HUES64 (cell line): ENCODE results near the gene MGAT3.

Experiments
- H3K27ac ChIP-seq: 2 replicates; pipeline ENCODE4 v1.7.0; 2013; ENCODE audit warnings: low read depth, low read length, inconsistent platforms
- H3K27me3 ChIP-seq: 2 replicates; pipeline ENCODE4 v1.6.1; 2013; ENCODE audit warnings: mild to moderate bottlenecking, low read length; ENCODE audit not compliant: insufficient read depth
- H3K36me3 ChIP-seq: 2 replicates; pipeline ENCODE4 v1.6.1; 2013; ENCODE audit warnings: mild to moderate bottlenecking, low read length; ENCODE audit not compliant: insufficient read depth
- H3K4me1 ChIP-seq: 2 replicates; pipeline ENCODE4 v1.6.1; 2013; ENCODE audit warnings: mild to moderate bottlenecking, low read length, moderate library complexity; ENCODE audit not compliant: insufficient read depth
- H3K4me3 ChIP-seq: 2 replicates; pipeline ENCODE4 v1.5.1; 2013; ENCODE audit warnings: mild to moderate bottlenecking, low read length, moderate library complexity
- H3K9ac ChIP-seq: 2 replicates; pipeline ENCODE4 v1.6.1; 2013; ENCODE audit warnings: mild to moderate bottlenecking, low read depth, low read length
- H3K9me3 ChIP-seq: 2 replicates; pipeline ENCODE4 v1.6.1; 2013; ENCODE audit warnings: low read depth, low read length; ENCODE audit not compliant: insufficient read depth
- WGBS: fragments of 150-250, 120-280 bp; methylation state at CpG from one replicate; pipeline ENCODE4 v1.1.7; 2013; ENCODE audit warnings: missing lambda C conversion rate; 5-methylcytosine and 5-hydroxymethylcytosine counted together

The MGAT3 gene

GRCh38 chr22:39437791-39438704 is 18.8 kb upstream of the MGAT3 start:
- no peak overlapping the region for H3K27ac ChIP-seq
- WGBS: 65% methylated on average over 16 of the region's 16 CpGs

GRCh38 chr22:39439170-39439569 is 17.6 kb upstream of the MGAT3 start:
- Histone ChIP-seq H3K9me3 (no peaks in the 10 kb centered on the region), H3K36me3 (no peaks in the 10 kb centered on the region), H3K27me3 (peaks cover 4% of the 10 kb centered on the region), H3K4me3 (no peak overlapping the region), H3K4me1 (no peaks in the 10 kb centered on the region), H3K9ac (no peak overlapping the region), H3K27ac (no peak overlapping the region)
- 93% methylated on average over 8 of the region's 8 CpGs for WGBS

More at GRCh38 chr22:39437791-39438704, 18.8 kb upstream of the MGAT3 start:
- Histone ChIP-seq H3K27me3 (peaks cover 4% of the 10 kb centered on the region), H3K9me3 (no peaks in the 10 kb centered on the region), H3K4me1 (no peaks in the 10 kb centered on the region), H3K9ac (no peak overlapping the region), H3K4me3 (peak overlapping the region; percentile 33), H3K36me3 (no peaks in the 10 kb centered on the region)

- H3K27me3 ChIP-seq: peaks cover 4% of the 10 kb centered on the region
- H3K4me3 ChIP-seq: no peak overlapping the region
- no peak overlapping the region for H3K9ac ChIP-seq
- no peaks in the 10 kb centered on the region for H3K4me1 ChIP-seq
- H3K9me3 ChIP-seq: no peaks in the 10 kb centered on the region
- WGBS: 85% methylated on average over 6 of the region's 6 CpGs
- no peaks in the 10 kb centered on the region for H3K36me3 ChIP-seq
- H3K27ac ChIP-seq: no peak overlapping the region
These were observed 13.4 kb upstream of the MGAT3 start for GRCh38 chr22:39443398-39443797.

GRCh38 chr22:39444247-39444800 is 12.5 kb upstream of the MGAT3 start:
- H3K9ac ChIP-seq: no peak overlapping the region
- H3K9me3 ChIP-seq: no peaks in the 10 kb centered on the region
- 90% methylated on average over 7 of the region's 7 CpGs for WGBS
- no peak overlapping the region for H3K4me3 ChIP-seq
- H3K27me3 ChIP-seq: no peaks in the 10 kb centered on the region
- H3K4me1 ChIP-seq: no peaks in the 10 kb centered on the region
- H3K27ac ChIP-seq: no peak overlapping the region
- no peaks in the 10 kb centered on the region for H3K36me3 ChIP-seq

- H3K4me1 ChIP-seq: no peaks in the 10 kb centered on the region
- no peak overlapping the region for H3K9ac ChIP-seq
- H3K27ac ChIP-seq: no peak overlapping the region
- H3K36me3 ChIP-seq: no peaks in the 10 kb centered on the region
- H3K9me3 ChIP-seq: no peaks in the 10 kb centered on the region
- no peak overlapping the region for H3K4me3 ChIP-seq
- 93% methylated on average over 11 of the region's 11 CpGs for WGBS
- no peaks in the 10 kb centered on the region for H3K27me3 ChIP-seq
These were observed 11.8 kb upstream of the MGAT3 start for GRCh38 chr22:39444937-39445465.

- Histone ChIP-seq H3K36me3 (no peaks in the 10 kb centered on the region), H3K27me3 (no peaks in the 10 kb centered on the region), H3K27ac (no peak overlapping the region), H3K4me1 (no peaks in the 10 kb centered on the region), H3K9ac (no peak overlapping the region), H3K9me3 (no peaks in the 10 kb centered on the region), H3K4me3 (no peak overlapping the region)
- WGBS: 93% methylated on average over 9 of the region's 9 CpGs
These were observed 11.1 kb upstream of the MGAT3 start for GRCh38 chr22:39445678-39446077.

- Histone ChIP-seq H3K9me3 (no peaks in the 10 kb centered on the region), H3K4me1 (no peaks in the 10 kb centered on the region), H3K4me3 (no peak overlapping the region), H3K9ac (no peak overlapping the region), H3K36me3 (no peaks in the 10 kb centered on the region), H3K27ac (no peak overlapping the region), H3K27me3 (no peaks in the 10 kb centered on the region)
- 53% methylated on average over 13 of the region's 13 CpGs for WGBS
These were observed 10.5 kb upstream of the MGAT3 start for GRCh38 chr22:39446239-39446721.

GRCh38 chr22:39448205-39449054 is 8.4 kb upstream of the MGAT3 start:
- Histone ChIP-seq H3K4me1 (peaks cover 5% of the 10 kb centered on the region; the same call in 1 of the 2 replicates), H3K36me3 (no peaks in the 10 kb centered on the region), H3K27ac (no peak overlapping the region), H3K27me3 (no peaks in the 10 kb centered on the region), H3K9ac (peak overlapping the region; percentile 37; the same call in 1 of the 2 replicates), H3K9me3 (no peaks in the 10 kb centered on the region), H3K4me3 (no peak overlapping the region)
- 86% methylated on average over 19 of the region's 19 CpGs for WGBS

- Histone ChIP-seq H3K9ac (no peak overlapping the region), H3K27me3 (no peaks in the 10 kb centered on the region; the same call in 1 of the 2 replicates), H3K4me3 (no peak overlapping the region), H3K9me3 (no peaks in the 10 kb centered on the region), H3K36me3 (no peaks in the 10 kb centered on the region), H3K4me1 (peaks cover 5% of the 10 kb centered on the region; the same call in 1 of the 2 replicates), H3K27ac (no peak overlapping the region)
- 94% methylated on average over 6 of the region's 6 CpGs for WGBS
These were observed 7.1 kb upstream of the MGAT3 start for GRCh38 chr22:39449708-39450107.

- H3K27ac ChIP-seq: no peak overlapping the region
- WGBS: 93% methylated on average over 12 of the region's 13 CpGs
- H3K4me3 ChIP-seq: no peak overlapping the region
- peaks cover 1% of the 10 kb centered on the region for H3K27me3 ChIP-seq
- H3K4me1 ChIP-seq: peaks cover 5% of the 10 kb centered on the region; the same call in 1 of the 2 replicates
- no peaks in the 10 kb centered on the region for H3K9me3 ChIP-seq
- H3K36me3 ChIP-seq: no peaks in the 10 kb centered on the region
- H3K9ac ChIP-seq: no peak overlapping the region
These were observed 6.4 kb upstream of the MGAT3 start for GRCh38 chr22:39450258-39450955.
